ENCODE measurements around the gene STX10.
"Not testable (repeated sequence)": the region's sequence is repeated elsewhere in the genome, so short reads cannot be mapped to it uniquely, and the experiment has no call there.

Gene STX10

DNA sequence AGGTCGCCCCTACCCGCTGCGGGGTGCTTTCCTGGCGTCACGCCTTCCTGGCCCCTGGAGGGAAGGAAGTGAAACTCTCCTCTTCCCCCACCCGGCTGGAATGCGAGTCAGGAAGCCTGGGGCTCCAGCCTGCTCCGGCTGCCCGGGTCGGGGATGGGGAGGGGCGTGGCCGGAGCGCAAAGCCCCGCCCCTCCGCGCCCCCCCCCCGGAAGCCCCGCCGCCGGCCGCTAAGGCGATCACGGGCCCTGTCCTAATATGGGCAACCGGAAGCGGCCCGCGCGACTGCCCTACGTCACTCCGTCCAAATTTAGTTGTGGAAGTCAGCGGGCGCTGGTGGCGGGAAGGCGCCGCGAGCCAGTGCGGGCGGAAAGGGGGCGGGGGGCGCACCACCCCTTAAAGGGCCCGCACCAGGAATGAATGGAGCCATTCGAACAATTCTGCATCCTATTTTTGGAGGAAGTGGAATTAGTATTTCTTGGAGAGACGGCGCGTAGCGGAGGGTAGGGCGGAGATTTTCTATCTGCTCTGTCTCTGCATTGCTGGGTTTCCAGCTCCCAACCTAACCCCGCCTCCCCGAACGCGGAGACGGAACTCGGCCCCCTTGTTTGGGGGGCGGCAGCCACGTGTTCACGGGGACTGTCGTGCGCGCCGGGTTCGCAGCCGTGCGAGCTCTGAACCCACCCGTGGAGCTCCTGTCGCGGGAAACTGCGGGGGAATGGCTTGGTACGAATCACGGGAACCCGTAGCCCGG is 1.6 kb upstream of the STX10 start:
- peak overlapping the region; percentile 92 for H3K4me3 ChIP-seq (ENCODE audit: low read depth, low read length)
- DNase-seq (ENCODE audit: low read depth) = peak; percentile 98
- TF ChIP-seq CTCF (conservative IDR thresholded peaks at IDR 0.05; ENCODE audit: low read depth, low read length) = peak; percentile 21

GRCh38 chr19:13150931-13151604 is 893 bp upstream of the STX10 start:
- DNase-seq (ENCODE audit: low read depth) = no peak
- peak overlapping the region; percentile 92 for H3K4me3 ChIP-seq (ENCODE audit: low read depth, low read length)
- no peak for TF ChIP-seq CTCF (conservative IDR thresholded peaks at IDR 0.05; ENCODE audit: low read depth, low read length)

DNA sequence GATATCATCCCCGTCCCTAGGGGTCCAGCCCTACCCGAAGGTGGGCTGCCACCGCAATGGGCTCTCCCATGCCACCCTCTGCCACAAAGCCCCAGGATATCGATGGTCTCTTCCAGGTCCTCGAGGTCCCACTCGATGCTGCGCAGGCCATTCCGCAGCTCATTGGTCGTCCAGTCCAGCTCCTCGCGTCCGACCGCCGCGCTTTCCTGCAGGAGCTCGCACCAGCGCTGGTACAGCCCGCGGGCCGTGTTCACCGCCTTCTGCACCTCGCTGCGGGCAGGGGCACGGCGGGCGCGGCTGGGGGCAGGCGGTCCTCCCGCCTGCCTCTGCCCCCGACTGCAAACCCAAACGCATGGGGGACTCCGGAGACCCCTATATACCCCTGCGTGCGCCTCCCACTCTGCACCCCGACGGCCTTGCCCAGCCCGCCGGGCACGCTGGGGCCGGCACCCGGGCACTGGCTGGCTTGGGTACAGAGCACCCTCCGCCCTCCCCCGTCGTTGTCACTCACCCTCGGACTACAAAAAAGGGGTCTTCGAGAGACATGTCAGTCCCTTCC is 468 bp downstream of the STX10 start:
- TF ChIP-seq CTCF (conservative IDR thresholded peaks at IDR 0.05; ENCODE audit: low read depth, low read length) = no peak
- peak overlapping the region; percentile 92 for H3K4me3 ChIP-seq (ENCODE audit: low read depth, low read length)
- DNase-seq (ENCODE audit: low read depth) = peak; percentile 51

DNA sequence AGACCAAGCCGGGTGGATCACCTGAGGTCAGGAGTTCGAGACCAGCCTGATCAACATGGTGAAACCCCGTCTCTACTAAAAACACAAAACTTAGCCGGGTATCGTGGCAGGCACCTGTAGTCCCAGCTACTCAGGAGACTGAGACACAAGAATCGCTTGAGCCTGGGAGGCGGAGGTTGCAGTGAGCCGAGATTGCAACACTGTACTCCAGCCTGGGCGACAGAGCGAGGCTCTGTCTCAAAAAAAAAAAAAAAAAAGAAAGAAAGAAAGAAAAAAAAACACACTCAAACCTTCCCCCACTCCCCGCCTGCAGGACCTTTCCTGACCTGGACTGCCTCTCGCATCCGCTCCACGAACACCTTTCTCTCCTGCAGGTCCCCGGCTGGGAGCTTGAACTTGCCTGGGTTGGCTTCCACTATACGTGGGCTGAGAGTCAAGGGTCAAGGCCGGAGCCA is 975 bp downstream of the STX10 start:
- DNase-seq (ENCODE audit: low read depth) = not testable (repeated sequence)

DNA sequence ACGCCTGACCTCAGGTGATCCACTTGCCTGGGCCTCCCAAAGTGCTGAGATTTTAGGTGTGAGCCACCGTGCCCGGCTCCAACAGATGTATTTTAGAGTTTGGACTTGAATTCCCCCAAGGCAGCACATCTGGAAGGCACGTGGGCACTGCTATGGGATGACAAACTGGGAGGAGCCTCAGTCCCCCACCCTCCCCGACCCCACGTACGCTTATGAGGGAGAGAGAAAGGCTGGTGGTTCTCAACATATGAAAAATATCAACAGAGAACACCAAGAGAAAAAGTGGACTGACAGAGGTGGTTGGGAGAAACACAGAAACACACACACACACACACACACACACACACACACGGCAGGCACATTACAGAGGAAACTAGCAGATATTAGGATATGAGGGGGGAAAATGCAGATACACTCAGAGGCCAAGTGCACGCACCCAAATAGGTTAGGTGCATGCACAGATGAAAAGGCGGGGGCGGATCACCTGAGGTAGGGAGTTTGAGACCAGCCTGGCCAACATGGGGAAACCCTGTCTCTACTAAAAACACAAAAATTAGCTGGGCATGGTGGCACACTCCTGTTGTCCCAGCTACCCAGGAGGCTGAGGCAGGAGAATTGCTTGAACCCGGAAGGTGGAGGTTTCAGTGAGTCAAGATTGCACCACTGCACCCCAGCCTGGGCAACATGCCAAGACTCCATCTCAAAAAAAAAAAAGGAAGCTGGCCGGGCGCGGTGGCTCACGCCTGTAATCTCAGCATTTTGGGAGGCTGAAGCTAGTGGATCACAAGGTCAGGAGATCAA is 3.2 kb downstream of the STX10 start:
- DNase-seq (ENCODE audit: low read depth) = peak; percentile 38
- no peak for TF ChIP-seq CTCF (conservative IDR thresholded peaks at IDR 0.05; ENCODE audit: low read depth, low read length)

More for the DNA sequence above, 975 bp downstream of the STX10 start:
- H3K4me3 ChIP-seq (ENCODE audit: low read depth, low read length) = peak overlapping the region; percentile 92

DNA sequence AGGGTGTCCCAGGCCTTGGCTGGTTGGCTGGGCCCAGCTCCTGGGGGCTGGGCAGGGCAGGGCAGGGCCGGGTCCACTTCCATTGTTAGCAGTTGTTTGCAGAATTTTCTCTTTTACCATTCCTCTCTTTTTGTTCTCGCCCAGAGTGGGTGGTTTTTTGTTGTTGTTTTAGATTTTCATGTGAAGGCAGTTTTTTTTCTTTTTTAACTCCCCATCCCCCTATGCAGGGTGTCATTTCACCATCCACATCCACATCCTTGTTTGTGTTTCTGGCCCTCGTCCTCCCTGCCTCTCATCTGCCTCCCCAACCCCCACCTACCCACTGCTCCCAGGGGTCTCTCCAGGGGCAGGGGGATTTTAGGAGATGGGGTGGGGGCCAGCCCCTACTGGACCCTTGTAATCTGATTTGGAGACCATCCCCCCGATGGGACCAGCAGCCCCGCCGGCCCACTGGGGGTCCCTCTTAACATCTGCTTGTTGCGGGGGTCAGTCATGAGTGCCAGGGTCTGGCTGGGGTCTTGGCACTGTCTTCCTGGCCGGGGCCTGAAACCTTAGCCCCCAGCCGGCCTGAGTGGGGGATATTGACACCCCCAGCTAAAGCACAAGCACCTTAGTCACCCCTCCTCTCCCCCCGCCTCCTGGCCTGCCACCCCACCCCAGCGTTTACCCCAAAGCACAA is 10.4 kb downstream of the STX10 start:
- TF ChIP-seq CTCF (conservative IDR thresholded peaks at IDR 0.05; ENCODE audit: low read depth, low read length) = no peak
- DNase-seq (ENCODE audit: low read depth) = no peak

More for the DNA sequence above, 3.2 kb downstream of the STX10 start:
- no peak overlapping the region for H3K4me3 ChIP-seq (ENCODE audit: low read depth, low read length)

More for the DNA sequence above, 10.4 kb downstream of the STX10 start:
- H3K4me3 ChIP-seq (ENCODE audit: low read depth, low read length) = no peak overlapping the region

All from choroid plexus epithelial cell (primary cell).